DMS 273 treated with DMSO at 0.1 percent for 48 hours (cell line): ENCODE data around the gene ATP7A.
A peak's percentile ranks its signal among the peaks of the same experiment; 100 is the strongest.
"Not testable (repeated sequence)": the region's sequence is repeated elsewhere in the genome, so short reads cannot be mapped to it uniquely, and the experiment has no call there.

Experiments used
- DNase-seq: peaks from one replicate; lab custom pipeline; 2025; lab: John Stamatoyannopoulos, UW

The ATP7A gene

DNA sequence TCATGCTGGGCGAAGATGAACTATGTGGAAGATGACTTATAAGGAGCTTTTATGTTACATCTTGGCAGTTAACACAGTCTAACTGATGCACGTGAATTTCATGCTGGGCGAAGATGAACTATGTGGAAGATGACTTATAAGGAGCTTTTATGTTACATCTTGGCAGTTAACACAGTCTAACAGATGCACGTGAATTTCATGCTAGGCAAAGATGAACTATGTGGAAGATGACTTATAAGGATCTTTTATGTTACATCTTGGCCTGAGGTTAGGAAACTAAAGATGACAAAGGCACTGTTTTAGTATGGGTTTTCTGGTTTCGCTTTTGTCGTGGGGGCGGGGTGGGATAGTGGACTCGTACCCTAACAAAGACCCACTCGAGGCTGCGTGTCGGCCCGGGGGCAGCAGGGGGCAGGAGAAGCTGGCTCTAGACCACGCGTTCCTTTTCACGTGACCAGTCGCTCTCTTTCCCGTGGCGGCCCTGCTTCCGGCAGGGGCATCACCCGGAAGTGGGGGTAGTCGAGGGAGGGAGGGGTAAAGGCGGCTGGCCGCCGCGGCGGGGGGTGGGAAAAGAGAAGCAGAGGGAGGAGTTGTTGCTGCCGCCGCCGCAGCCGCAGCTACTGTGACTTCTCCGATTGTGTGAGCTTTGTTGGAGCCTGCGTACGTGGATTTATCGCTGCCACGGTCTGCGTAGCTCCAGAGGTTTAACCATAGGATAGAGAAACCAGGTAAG lies at the start of gene ATP7A:
Gene ATP7A, plus strand, starts transcription at position 586 of the 733 bp plus-strand sequence. CDS start 60,949 bp downstream, outside the sequence.
- DNase-seq: peak; percentile 84

DNA sequence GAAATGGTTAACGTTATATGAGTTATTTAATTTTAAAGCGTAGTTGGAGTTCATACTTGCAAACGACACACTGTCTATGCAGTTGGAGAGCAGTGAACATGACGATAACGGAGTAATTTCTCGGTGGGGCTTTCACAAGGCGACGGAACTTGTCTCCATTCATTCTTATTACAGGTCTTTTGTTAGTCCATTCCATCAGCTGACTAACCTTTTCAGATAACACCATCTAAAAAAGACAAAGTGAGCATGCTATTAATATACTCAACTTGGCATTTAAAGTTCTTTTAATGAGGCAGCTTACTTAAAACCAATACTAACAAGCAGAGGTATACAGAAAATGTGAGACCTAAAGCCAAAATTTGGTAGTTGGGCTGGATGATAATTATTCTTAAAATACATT lies 35.1 kb upstream of the ATP7A start:
- DNase-seq: no peak

DNA sequence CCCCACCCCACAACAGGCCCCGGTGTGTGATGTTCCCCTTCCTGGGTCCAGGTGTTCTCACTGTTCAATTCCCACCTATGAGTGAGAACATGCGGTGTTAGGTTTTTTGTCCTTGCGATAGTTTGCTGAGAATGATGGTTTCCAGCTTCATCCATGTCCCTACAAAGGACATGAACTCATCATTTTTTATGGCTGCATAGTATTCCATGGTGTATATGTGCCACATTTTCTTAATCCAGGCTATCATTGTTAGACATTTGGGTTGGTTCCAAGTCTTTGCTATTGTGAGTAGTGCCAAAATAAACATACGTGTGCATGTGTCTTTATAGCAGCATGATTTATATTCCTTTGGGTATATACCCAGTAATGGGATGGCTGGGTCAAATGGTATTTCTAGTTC lies 29.1 kb upstream of the ATP7A start:
- not testable (repeated sequence) for DNase-seq

DNA sequence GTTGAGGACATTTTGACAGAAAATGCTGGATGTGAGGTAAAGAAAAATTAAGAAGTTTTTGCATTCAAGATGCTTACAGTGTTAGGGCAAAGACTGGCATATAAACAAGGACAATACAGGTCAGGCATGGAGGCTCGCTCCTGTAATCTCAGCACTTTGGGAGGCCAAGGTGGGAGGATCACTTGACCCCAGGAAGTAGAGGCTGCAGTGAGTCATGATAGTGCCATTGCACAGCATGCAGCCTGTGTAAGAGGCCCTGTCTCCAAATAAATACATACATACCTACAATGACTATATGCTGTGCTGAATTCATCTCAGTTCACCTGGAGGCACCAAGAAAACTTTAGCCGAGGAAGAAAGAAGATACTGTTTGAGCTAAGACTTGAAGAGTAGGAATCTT lies 17.6 kb upstream of the ATP7A start:
- no peak for DNase-seq

DNA sequence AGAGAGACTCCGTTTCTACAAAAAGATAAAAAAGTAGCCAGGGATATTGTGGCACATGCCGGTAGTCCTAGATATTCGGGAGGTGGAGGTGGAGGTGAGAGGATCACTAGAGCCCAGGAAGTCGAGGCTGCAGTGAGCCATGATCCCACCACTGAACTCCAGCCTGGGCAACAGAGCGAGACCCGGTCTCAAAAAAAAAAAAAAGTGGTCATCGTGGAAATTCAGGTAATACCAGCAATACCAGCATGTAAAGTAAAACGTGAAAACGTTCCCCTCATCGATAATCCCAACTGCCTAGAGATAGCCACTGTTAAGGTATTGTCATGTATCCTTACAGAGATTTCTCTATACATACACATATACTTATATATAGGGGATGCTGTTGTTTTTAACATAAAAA lies 16.8 kb upstream of the ATP7A start:
- no peak for DNase-seq

DNA sequence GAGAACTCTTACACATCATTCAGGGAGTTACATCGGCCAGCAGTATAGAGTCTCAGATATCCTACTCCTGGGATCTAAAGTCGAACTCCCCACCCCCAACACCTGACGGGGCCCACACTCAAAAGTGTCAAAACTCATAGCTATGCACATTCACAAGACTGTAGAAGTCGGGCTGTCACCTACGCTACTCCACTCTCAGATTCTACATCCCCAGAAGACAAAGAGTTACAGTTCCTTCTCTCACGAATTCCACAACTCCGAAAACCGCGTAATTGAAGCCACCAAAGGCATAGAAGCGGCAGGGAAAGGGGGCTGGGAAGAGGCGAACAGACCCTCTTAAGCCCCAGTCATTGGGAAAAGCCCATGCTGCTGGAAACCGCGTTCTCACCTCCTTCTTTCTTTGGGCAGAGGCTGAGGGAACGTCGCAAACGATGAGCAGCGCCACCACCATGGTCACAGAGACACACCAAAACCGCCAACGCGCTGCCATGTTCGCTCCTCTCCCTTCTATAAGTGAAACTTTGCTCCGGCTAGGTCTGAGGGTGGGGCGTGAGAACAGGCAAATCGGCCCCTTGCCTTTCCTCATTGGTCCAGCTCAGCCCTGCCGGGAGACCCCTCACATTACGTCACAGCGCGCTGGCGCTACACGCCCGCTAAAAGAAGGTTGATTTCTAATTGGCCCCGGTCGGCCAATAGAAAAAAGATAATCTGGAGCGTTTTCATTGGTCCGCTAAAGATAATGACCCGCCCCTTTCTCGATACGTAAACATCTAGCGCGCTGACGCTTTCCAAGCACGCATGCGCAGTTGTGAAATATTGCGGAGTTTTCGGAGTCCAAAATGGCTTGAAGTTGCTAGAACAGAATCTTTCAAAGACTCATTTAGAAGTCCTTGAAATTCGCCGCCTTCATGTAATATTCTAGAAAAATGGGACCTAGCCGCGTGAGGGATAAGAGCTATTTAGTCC lies 15.3 kb upstream of the ATP7A start, which contains the start of gene MAGT1:
Gene MAGT1, minus strand, starts transcription at position 515 of the 966 bp plus-strand sequence. Its CDS starts 25 bp downstream, at position 490.
- peak; percentile 96 for DNase-seq

DNA sequence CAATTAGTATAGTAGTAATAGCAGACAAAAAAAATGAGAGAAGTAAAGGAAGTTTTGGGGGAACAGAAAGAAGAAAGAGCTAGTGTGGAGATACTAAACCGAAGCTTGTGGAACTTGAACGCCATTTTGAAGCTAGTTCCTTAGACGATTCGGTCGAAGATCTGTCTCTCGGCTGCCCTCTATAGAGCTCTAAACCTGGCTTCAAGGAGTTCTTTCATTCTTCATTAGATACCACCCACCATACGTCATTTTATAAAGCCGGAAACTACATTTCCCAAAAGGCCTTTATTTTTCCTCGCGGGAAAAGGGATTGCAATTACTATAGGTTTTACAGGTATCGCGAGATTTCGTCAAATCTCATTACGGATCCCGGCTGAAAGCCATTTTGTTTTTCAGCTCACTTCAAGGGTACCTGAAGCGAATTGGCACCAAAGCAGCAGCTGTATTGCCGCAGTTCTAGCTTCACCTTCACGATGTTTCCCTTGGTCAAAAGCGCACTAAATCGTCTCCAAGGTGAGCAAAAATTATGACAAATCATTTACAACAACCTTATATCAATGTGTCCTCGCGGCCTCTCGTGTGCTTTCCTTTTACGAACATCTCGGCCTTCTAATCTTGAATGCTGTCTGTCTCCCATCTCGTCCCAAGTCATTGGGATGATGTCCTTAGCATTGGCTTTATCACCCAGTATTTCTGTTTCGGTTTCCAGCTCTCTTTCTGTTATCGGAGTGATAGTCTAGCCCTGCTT lies 11.2 kb upstream of the ATP7A start, which contains the start of gene COX7B:
Gene COX7B, plus strand, starts transcription at position 388 of the 748 bp plus-strand sequence. Its CDS starts 86 bp downstream, at position 474.
- peak; percentile 96 for DNase-seq

DNA sequence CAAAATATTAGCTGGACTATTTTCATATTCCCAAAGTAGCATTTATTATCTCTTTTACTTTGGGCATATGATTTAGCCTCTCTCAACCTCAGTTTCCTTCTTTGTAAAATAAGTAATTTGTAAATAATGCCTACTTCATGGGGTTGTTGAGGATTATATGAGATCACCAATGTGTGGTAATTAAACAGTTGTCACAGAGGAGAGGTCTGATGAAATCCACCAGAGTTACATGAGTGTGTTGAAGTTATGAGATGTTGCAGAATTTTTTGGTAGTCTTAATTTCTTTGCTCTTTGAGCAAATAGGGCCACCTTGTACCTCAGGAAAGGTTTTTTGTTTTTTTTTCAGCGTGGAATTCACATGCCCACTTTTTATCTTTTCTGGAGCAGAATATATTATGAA lies 9.8 kb upstream of the ATP7A start:
- DNase-seq: no peak

DNA sequence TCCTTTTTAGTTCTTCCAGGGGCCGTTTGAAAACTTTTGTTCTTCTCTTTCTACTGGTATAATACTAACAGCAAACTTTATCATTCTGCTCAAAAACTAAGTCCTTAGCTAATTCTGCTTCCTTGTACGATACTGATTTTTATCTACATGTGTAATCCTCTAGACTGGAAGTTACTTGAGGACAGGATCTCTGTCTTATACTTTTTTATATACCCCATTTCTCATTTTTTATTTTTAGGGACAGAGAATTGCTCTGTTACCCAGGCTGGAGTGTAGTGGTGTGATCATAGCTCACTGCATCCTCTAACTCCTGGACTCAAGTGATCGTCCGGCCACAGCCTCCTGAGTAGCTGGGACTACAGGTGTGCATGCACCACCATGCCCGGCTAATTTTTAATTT lies 9.0 kb upstream of the ATP7A start:
- no peak for DNase-seq

DNA sequence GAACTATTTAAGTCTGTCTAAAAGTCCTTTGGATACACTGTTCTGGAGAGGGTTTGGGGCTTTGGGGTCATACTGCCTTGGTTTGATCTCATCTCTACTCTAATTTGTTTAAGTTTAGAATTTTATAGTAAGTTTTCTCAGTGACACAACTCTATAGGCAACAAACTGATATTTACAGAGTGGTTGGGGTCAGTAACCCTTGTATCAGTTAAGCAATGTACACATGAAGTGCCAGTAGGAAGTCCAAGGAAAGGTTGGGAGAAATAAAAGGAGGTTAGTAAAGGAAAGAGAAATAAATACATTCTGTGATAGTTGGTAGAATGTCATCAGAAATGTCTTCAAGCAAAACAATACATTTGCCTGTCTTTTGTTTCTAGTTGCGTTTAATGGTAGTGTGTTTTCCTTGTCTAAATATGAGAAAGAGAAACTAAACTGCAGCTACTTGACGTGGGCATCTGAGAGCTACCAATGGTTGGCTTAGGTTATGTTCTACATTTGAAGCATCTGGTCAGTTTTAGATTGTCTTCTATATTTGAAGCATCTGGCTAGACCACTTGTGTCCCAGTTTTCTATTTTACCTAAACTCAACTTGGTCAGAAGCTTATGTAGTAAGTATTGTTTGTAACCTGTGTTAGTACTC lies 6.9 kb downstream of the ATP7A start:
- no peak for DNase-seq

DNA sequence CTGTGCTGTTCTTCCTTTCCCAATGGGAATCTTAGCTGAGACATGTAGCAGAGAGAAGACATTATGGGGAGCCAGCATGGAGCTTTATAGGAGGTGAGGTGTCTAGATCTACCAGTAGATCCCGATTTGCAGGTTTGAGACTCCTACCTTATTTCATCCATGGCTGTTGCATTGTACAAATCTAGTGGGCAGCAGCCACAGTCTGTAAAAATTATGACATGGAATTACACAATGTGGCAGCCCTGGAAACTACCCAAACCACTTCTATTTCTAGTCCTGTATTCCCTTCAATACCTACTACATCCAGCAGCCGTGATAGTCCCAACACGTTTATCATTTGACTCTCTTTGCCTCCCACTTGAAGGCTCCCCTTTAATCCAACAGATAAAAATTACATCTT lies 8.1 kb downstream of the ATP7A start:
- DNase-seq: no peak

DNA sequence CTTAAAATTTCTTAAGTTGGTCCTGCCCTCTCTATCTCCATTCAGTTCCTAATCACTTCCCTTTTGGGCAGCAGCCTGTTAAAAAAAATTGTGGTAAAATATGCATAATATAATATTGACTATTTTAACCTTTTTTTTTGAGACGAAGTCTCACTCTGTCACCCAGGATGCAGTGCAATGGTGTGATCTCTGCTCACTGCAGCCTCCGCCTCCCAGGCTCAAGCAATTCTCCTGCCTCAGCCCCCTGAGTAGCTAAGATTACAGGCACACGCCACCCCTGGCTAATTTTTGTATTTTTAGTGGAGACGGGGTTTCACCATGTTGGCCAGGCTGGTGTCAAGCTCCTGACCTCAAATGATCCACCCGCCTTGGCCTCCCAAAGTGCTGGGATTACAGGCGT lies 8.9 kb downstream of the ATP7A start:
- DNase-seq: not testable (repeated sequence)

DNA sequence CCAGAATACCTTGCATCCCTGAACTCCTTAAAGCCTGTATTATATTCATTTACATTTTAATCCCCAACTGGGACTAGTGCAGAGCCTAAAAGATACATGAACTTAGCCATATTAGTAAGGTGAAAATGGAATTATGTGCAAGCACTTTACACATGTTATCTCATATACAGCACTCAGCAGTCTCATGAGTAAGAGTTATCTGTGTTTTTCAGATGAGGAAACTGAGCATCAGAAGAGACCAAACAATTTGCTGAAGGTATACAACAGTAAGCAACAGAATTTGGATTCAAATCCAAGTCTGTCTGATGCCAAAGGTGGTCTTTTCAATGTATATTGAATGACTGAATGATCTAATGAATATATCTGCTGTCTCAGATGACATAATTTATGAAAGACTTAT lies 12.3 kb downstream of the ATP7A start:
- no peak for DNase-seq

DNA sequence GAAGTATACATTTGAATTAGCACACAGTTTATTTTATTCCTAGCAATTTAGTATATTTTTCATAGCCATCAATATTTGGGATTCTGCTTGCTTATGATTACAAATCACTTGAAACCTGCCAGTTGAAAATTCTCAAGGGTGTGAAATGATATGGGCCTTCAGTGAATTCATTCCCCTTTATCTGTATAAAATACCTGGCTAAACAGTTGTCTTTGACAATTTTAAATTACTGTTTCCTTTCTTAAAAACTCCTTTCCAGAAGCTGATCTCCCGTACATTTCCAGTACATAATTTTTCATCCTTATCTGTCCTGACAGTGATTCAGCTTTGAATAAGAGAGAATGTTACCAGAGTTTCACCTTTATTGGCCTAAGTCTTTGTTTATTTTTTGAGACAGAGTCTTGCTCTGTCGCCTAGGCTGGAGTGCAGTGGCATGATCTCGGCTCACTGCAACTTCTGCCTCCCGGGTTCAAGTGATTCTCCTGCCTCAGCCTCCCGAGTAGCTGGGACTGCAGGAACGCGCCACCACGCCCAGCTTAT lies 13.9 kb downstream of the ATP7A start:
- DNase-seq: no peak

DNA sequence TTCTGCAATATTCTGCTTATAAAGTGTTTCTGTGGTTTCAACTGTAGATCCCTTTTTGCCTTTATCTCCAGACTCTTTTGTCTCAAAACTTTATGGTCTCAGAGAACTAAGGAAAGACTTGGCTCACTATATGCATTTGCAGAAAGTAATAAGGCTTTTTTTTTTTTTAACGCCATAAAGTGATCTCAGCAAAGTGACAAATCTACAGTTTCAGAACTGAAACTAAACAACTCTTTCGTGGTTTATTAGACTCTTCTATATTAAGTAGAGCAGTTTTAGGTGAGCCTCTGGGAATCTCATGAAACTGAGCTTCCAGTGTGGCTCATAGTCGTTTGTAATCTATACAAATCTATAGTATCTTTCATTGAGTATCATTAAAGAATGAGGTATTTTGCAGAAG lies 15.3 kb downstream of the ATP7A start:
- DNase-seq: no peak

DNA sequence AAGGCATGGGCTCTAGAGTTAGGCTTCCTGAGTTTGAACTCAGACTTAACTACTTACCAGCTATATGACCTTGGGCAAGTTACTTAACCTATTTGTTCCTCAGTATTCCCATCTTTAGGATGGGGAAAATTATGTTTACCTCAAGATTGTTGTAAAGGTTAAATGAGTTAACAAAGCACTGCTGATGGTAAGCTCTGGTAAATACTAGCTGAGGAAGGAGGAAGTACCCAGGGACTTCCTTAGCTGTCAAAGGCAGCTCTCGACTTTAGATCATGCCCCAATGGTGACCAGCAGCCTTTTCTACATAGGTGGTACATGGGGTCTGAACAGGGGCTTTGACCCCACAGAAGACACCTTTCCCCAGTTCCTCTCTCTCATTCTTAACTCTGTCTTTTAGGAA lies 20.1 kb downstream of the ATP7A start:
- no peak for DNase-seq

DNA sequence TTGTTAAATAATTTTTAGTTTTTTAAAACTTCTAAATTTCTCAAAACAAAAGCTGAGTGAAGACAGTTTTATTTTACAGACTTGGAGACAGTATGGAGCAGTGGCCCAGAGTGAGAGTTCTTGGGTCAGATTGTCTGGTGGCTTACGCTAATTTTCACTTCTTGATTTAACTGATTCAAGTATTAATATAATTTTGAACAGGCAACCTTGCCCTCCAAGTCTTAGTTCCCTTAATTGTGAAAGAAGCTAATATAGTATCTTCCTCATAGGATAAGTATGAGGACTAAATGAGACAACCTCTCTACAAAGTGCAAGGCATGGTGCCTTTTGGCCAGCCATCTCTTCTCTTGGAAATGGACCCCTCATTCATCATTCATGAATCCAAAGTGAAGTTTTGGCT lies 25.4 kb downstream of the ATP7A start:
- no peak for DNase-seq

DNA sequence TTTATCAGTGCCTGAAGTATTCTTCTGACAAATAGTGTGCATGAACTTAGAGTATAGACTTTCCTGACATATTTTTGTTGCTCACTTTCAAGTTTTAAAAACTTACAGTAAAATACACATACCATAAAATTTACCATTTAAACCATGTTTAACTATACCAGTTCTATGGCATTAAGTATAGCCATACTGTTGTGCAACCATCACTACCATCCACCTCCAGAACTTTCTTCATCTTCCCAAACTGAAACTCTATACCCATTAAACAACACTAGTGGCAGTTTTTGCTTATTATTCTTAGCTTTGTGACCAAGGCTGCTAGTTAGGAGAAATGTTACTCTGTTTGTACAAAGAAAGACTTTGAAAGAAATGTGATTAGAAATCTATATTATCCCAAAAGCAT lies 25.8 kb downstream of the ATP7A start:
- DNase-seq: no peak

DNA sequence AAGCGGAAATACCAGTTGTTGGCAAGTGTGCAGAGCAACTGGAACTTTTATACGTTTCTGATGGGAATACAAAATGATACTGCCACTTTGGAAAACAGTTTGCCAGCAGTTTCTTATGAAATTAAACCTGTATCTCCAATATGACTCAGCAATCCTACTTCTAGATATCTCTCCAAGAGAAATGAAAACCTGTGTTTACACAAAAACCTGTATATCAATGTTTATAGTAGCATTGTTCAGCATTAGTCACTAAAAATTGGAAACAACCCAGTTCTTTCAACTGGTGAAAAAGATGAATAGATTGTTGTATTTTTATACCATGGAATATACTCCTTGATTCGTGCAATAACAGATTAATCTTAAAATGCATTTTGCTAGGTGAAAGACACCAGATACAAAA lies 26.8 kb downstream of the ATP7A start:
- DNase-seq: no peak

DNA sequence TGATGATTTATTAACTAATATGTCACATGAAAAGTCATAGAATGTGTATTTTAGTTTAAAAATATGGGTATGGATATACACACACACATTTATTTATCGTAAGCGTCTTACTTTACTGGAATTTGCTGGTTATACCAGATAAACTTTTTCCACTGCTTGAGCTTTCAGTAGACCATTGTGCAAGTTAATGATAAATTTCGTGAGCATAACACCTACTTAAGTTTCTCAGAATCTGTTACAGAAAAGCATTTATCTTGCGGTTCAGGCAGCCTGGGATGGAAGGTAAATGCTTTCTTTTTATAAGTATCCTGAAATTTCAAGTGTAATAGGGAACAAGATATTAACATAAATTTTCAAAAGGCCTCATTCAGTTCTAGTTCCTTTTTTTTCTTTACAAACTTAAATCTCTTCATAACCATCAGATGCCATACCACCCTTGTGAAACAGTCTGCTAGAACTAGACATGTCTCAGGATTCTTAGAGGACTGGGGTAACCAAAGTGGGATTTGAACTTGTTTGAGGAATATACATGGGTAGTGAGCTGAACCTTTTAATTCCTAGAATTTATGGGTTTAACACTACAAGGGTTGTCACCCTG lies 27.7 kb downstream of the ATP7A start:
- no peak for DNase-seq

DNA sequence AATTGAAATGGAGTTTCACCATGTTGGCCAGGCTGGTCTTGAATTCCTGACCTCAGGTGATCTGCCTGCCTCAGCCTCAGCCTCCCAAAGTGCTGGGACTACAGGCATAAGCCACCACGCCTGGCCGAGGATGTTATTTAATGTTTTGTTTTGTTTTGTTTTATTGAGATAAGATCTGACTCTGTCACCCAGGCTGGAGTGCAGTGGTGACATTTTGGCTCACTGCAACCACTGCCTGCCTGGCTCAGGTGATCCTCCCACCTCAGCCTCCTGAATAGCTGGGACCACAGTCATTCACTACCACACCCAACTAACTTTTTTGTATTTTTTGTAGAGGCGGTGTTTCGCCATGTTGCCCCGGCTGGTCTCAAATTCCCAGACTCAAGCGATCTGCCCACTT lies 34.5 kb downstream of the ATP7A start:
- DNase-seq: not testable (repeated sequence)
